Endodermal cell (in vitro differentiated cells): ENCODE measurements around the gene CARD14. TPM values are rescaled to one million over a fixed set of nuclear protein-coding genes. Genes with fewer than 3 reads are reported as not detected.

Experiments
- DNase-seq: peaks from one replicate; pipeline ENCODE4 v3.0.0-alpha.2; 2017
- H3K27ac ChIP-seq: 2 replicates; pipeline ENCODE4 v1.5.1; 2013; ENCODE audit warnings: mild to moderate bottlenecking, low read depth, low read length, moderate library complexity
- H3K27me3 ChIP-seq: 2 replicates; pipeline ENCODE4 v1.6.1; 2013; ENCODE audit warnings: mild to moderate bottlenecking, low read length, moderate library complexity; ENCODE audit not compliant: insufficient read depth, control insufficient read depth, poor library complexity, severe bottlenecking
- H3K36me3 ChIP-seq: 2 replicates; pipeline ENCODE4 v1.7.0; 2013; ENCODE audit warnings: mild to moderate bottlenecking, low read length, moderate library complexity; ENCODE audit not compliant: control insufficient read depth, insufficient read depth
- H3K4me1 ChIP-seq: one replicate; pipeline ENCODE4 v1.7.0; 2013; ENCODE audit warnings: low read length; ENCODE audit not compliant: control insufficient read depth, insufficient read depth
- H3K4me3 ChIP-seq: 2 replicates; pipeline ENCODE4 v1.5.1; 2013; ENCODE audit warnings: mild to moderate bottlenecking, low read length, moderate library complexity
- H3K9ac ChIP-seq: 2 replicates; pipeline ENCODE4 v1.6.1; 2013; ENCODE audit warnings: mild to moderate bottlenecking, low read length, moderate library complexity; ENCODE audit not compliant: poor library complexity, severe bottlenecking; ENCODE audit errors: extremely low read depth
- H3K9me3 ChIP-seq: 2 replicates; pipeline ENCODE4 v1.6.1; 2013; ENCODE audit warnings: mild to moderate bottlenecking, low read length, moderate library complexity; ENCODE audit not compliant: control insufficient read depth
- H3K27ac Mint-ChIP-seq: 2 replicates; pipeline ENCODE4 v1.8.0; 2020; ENCODE audit warnings: mixed read lengths
- H3K27me3 Mint-ChIP-seq: 2 replicates; pipeline ENCODE4 v1.8.0; 2021; ENCODE audit warnings: mild to moderate bottlenecking, mixed read lengths; ENCODE audit not compliant: insufficient read depth
- H3K36me3 Mint-ChIP-seq: 2 replicates; pipeline ENCODE4 v1.8.0; 2020; ENCODE audit warnings: low read depth, mixed read lengths
- H3K4me1 Mint-ChIP-seq: 2 replicates; pipeline ENCODE4 v1.8.0; 2020; ENCODE audit warnings: mixed read lengths
- H3K4me3 Mint-ChIP-seq: 2 replicates; pipeline ENCODE4 v1.8.0; 2020; ENCODE audit warnings: mild to moderate bottlenecking, moderate library complexity, mixed read lengths
- H3K9me3 Mint-ChIP-seq: 2 replicates; pipeline ENCODE4 v1.8.0; 2020; ENCODE audit warnings: mild to moderate bottlenecking, mixed read lengths
- WGBS, 2 experiments: methylation state at CpG; one replicate each; pipeline versions ENCODE4 v1.1.5 to v1.1.7; 2013; ENCODE audit warnings: missing lambda C conversion rate in 2 of 2, mixed read lengths in 1 of 2; ENCODE audit not compliant: insufficient coverage in 1 of 2, insufficient read length in 1 of 2; 5-methylcytosine and 5-hydroxymethylcytosine counted together
- total RNA-seq, 2 donors: library from RNA; stranded (reverse); fragmentation: NEBNext Ultra II Directional in 1 of 2; extraction: Animal tissue kit (Norgen Biotek cat#: 25700) in 1 of 2; gene quantifications; 2 replicates in 1 of 2; 3 replicates in 1 of 2; pipeline ENCODE4 v1.2.1, GENCODE V29; 2021
- TF ChIP-seq, protein P1 (sequence below): fragments of 200-600 bp; sonication (generic); conservative IDR thresholded peaks from 2 replicates; pipeline ENCODE4 v1.5.0; 2021; ENCODE audit warnings: antibody characterized with exemption, mild to moderate bottlenecking

CARD14 gene
- total RNA-seq, 2 donors from 2014 or later: 0.31 TPM; not detected in 1

DNA sequence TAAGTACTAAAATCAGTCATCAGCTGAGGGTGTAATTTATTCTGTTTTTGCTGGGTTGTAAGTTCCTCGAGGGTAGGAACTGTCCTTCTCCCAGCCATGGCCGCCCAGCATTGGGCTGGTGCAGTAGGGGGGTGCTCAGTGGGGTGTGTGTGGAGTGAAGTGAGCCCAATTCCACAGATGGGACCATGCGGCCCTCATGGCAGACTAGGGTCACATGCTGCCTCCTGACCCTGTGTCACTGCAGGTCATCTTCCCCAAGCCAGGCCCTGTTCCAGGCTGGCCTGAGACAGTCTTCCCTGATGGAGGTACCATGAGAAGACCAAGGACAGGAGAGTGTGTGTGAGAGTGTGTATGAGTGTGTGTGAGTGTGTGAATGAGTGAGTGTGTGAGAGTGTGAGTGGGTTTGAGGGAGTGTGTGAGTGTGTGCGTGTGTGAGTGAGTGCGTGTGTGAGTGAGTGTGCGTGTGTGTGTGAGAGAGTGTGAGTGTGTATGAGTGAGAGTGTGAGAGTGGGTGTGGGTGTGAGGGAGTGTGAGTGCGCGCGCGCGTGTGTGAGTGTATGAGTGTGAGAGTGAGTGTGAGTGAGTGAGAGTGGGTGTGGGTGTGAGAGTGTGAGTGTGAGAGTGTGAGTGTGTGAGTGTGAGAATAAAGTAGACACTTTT lies 54.1 kb downstream of the CARD14 start:
- Mint-ChIP-seq H3K9me3 (no peaks in the 10 kb centered on the region), H3K27me3 (no peaks in the 10 kb centered on the region), H3K27ac (no peak overlapping the region), H3K4me3 (no peak overlapping the region), H3K36me3 (peaks cover 31% of the 10 kb centered on the region), H3K4me1 (peaks cover 17% of the 10 kb centered on the region)
- TF ChIP-seq, protein P1, sequence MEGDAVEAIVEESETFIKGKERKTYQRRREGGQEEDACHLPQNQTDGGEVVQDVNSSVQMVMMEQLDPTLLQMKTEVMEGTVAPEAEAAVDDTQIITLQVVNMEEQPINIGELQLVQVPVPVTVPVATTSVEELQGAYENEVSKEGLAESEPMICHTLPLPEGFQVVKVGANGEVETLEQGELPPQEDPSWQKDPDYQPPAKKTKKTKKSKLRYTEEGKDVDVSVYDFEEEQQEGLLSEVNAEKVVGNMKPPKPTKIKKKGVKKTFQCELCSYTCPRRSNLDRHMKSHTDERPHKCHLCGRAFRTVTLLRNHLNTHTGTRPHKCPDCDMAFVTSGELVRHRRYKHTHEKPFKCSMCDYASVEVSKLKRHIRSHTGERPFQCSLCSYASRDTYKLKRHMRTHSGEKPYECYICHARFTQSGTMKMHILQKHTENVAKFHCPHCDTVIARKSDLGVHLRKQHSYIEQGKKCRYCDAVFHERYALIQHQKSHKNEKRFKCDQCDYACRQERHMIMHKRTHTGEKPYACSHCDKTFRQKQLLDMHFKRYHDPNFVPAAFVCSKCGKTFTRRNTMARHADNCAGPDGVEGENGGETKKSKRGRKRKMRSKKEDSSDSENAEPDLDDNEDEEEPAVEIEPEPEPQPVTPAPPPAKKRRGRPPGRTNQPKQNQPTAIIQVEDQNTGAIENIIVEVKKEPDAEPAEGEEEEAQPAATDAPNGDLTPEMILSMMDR: no peak
- no peak overlapping the region for H3K27ac ChIP-seq
- 83 to 86% methylated on average over 8 to 11 of the region's 11 CpGs for WGBS, 2 experiments
- DNase-seq: no peak
- H3K9me3 ChIP-seq: no peaks in the 10 kb centered on the region
- no peaks in the 10 kb centered on the region for H3K4me1 ChIP-seq
- H3K4me3 ChIP-seq: no peak overlapping the region
- H3K27me3 ChIP-seq: no peaks in the 10 kb centered on the region
- H3K36me3 ChIP-seq: peaks cover 35% of the 10 kb centered on the region
- H3K9ac ChIP-seq: no peak overlapping the region

DNA sequence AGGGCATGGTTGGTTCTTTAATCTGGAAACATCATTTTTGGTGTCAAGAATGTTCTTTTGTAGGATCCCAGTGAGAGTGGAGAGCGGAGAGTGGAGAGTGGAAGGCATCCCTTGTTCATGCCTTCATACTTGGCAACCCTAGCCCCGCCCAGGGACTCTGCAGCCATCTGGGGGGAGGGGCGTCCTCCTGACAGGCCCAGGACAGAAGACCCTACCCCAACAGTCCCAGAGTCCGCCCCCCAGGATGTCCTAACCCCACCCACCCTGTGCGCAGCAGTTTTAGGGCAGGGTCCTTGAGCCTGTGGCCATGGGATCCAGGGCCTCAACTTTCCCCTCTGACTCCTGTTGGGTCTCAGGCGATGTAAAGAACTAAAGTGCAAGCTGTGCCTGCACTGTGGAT lies 54.9 kb downstream of the CARD14 start:
- WGBS, 2 experiments: 89 to 100% methylated on average over 1 to 6 of the region's 6 CpGs
- no peaks in the 10 kb centered on the region for H3K27me3 ChIP-seq
- peaks cover 40% of the 10 kb centered on the region for H3K36me3 ChIP-seq
- no peak for DNase-seq
- H3K36me3 Mint-ChIP-seq: peaks cover 37% of the 10 kb centered on the region
- H3K27me3 Mint-ChIP-seq: no peaks in the 10 kb centered on the region
- H3K4me1 ChIP-seq: no peaks in the 10 kb centered on the region
- TF ChIP-seq, protein P1: no peak
- H3K4me1 Mint-ChIP-seq: peaks cover 13% of the 10 kb centered on the region
- H3K4me3 ChIP-seq: no peak overlapping the region
- H3K4me3 Mint-ChIP-seq: no peak overlapping the region
- H3K9me3 Mint-ChIP-seq: no peaks in the 10 kb centered on the region
- no peak overlapping the region for H3K9ac ChIP-seq
- H3K9me3 ChIP-seq: no peaks in the 10 kb centered on the region
- no peak overlapping the region for H3K27ac Mint-ChIP-seq
- no peak overlapping the region for H3K27ac ChIP-seq

DNA sequence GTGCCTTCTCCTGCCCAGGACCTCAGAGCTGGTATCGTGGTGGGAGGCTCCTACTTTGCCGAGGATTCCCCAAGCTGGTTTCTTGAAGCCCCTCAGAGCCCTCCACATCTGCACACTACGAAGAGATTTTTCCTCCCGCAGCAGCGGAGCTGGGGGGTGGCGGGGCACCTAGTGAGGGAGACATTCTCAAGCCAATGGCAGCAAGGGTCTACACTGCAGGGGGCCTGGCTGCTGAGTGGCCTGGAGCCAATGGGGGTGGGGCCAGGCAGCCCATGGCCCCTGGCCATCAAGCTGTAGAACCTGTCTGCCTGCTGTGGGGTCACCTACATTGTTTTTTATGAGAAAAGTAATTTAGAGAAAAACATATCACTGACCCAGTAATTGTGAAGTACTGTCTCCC lies 55.4 kb downstream of the CARD14 start:
- Mint-ChIP-seq H3K36me3 (peaks cover 40% of the 10 kb centered on the region), H3K4me1 (peaks cover 13% of the 10 kb centered on the region), H3K9me3 (peaks cover 2% of the 10 kb centered on the region), H3K27me3 (no peaks in the 10 kb centered on the region), H3K4me3 (no peak overlapping the region), H3K27ac (no peak overlapping the region)
- no peak overlapping the region for H3K4me3 ChIP-seq
- H3K36me3 ChIP-seq: peaks cover 42% of the 10 kb centered on the region
- TF ChIP-seq, protein P1: no peak
- no peaks in the 10 kb centered on the region for H3K4me1 ChIP-seq
- no peak overlapping the region for H3K27ac ChIP-seq
- no peaks in the 10 kb centered on the region for H3K27me3 ChIP-seq
- 82 to 94% methylated on average over 3 to 6 of the region's 6 CpGs for WGBS, 2 experiments
- no peak overlapping the region for H3K9ac ChIP-seq
- DNase-seq: peak; percentile 77
- H3K9me3 ChIP-seq: no peaks in the 10 kb centered on the region
